Measurements from ENCODE around the gene TSEN15. TPM values are rescaled to one million over a fixed set of nuclear protein-coding genes. Genes with fewer than 3 reads are reported as not detected.

Gene TSEN15
- total and polyA plus RNA-seq, 2 experiments from 2014 or later, result 55.8 TPM

- no peak overlapping the region for H3K27ac ChIP-seq (ENCODE audit: low read depth)
- H3K36me3 Mint-ChIP-seq (ENCODE audit: low read depth), result no peaks in the 10 kb centered on the region
- no peaks in the 10 kb centered on the region for H4K20me1 ChIP-seq (replicated peaks; ENCODE audit: insufficient read depth)
- no peak for DNase-seq (ENCODE audit: low spot score)
- no peak overlapping the region for H3K27ac Mint-ChIP-seq
- no peaks in the 10 kb centered on the region; the same call in 1 of the 2 replicates for H3K36me3 ChIP-seq (ENCODE audit: insufficient read depth)
- TF ChIP-seq POLR2AphosphoS5 (IDR thresholded peaks at IDR 0.05; ENCODE audit: low read depth), result no peak
- no peak for TF ChIP-seq NANOG (IDR thresholded peaks at IDR 0.05; ENCODE audit: borderline replicate concordance)
- H3K27me3 ChIP-seq (ENCODE audit: insufficient read depth), result peaks cover 35% of the 10 kb centered on the region
- no peak overlapping the region for H3K4me3 Mint-ChIP-seq
- H3K27me3 Mint-ChIP-seq (ENCODE audit: insufficient read depth, low read depth, poor library complexity), result peaks cover 5% of the 10 kb centered on the region
- no peak overlapping the region for H3K4me3 ChIP-seq
- H2AFZ ChIP-seq, result no peak overlapping the region
- ATAC-seq, result no peak
- H3F3A ChIP-seq (replicated peaks; ENCODE audit: low read depth), result peaks cover 9% of the 10 kb centered on the region; the same call in 1 of the 2 replicates
- no peaks in the 10 kb centered on the region for H3K9me3 Mint-ChIP-seq
- no peaks in the 10 kb centered on the region for H3K9me2 ChIP-seq (ENCODE audit: insufficient read depth)
- H3K4me2 ChIP-seq, result no peak overlapping the region
- H3K4me1 Mint-ChIP-seq, result peaks cover 8% of the 10 kb centered on the region; the same call in 2 of the 3 replicates
- H3K4me1 ChIP-seq (ENCODE audit: insufficient read depth), result peaks cover 17% of the 10 kb centered on the region
- no peaks in the 10 kb centered on the region for H3K79me2 ChIP-seq (replicated peaks; ENCODE audit: insufficient read depth)
Measured at GRCh38 chr1:184031092-184031408, 20.5 kb upstream of the TSEN15 start.

- Histone ChIP-seq H3F3A (replicated peaks; ENCODE audit: low read depth) (peaks cover 9% of the 10 kb centered on the region; the same call in 1 of the 2 replicates), H3K36me3 (ENCODE audit: insufficient read depth) (no peaks in the 10 kb centered on the region; the same call in 1 of the 2 replicates), H3K27ac (ENCODE audit: low read depth) (no peak overlapping the region), H3K4me2 (no peak overlapping the region), H3K4me1 (ENCODE audit: insufficient read depth) (peaks cover 17% of the 10 kb centered on the region), H3K27me3 (ENCODE audit: insufficient read depth) (peaks cover 35% of the 10 kb centered on the region), H2AFZ (no peak overlapping the region), H3K4me3 (no peak overlapping the region), H4K20me1 (replicated peaks; ENCODE audit: insufficient read depth) (no peaks in the 10 kb centered on the region), H3K9me2 (ENCODE audit: insufficient read depth) (no peaks in the 10 kb centered on the region), H3K79me2 (replicated peaks; ENCODE audit: insufficient read depth) (no peaks in the 10 kb centered on the region)
- no peaks in the 10 kb centered on the region for H3K36me3 Mint-ChIP-seq (ENCODE audit: low read depth)
- H3K9me3 Mint-ChIP-seq, result no peaks in the 10 kb centered on the region
- no peak overlapping the region for H3K27ac Mint-ChIP-seq
- H3K27me3 Mint-ChIP-seq (ENCODE audit: insufficient read depth, low read depth, poor library complexity), result peaks cover 10% of the 10 kb centered on the region
- no peak for DNase-seq (ENCODE audit: low spot score)
- no peak for ATAC-seq
- peaks cover 8% of the 10 kb centered on the region; the same call in 2 of the 3 replicates for H3K4me1 Mint-ChIP-seq
- H3K4me3 Mint-ChIP-seq, result no peak overlapping the region
- no peak for TF ChIP-seq ETS1 (IDR thresholded peaks at IDR 0.05)
- no peak for TF ChIP-seq STAT1 (IDR thresholded peaks at IDR 0.05; ENCODE audit: unreplicated experiment)
- TF ChIP-seq ZNF462 (CRISPR knock-in tag; IDR thresholded peaks at IDR 0.05), result no peak
- no peak for TF ChIP-seq CTCF (conservative IDR thresholded peaks at IDR 0.05; ENCODE audit: low read depth in 2 of 2)
- TF ChIP-seq REST (IDR thresholded peaks at IDR 0.05; ENCODE audit: unreplicated experiment), result no peak
- no peak for TF ChIP-seq EZH2 (IDR thresholded peaks at IDR 0.05; ENCODE audit: low read depth, unreplicated experiment)
Measured at GRCh38 chr1:184031409-184032107, 20.0 kb upstream of the TSEN15 start.

All from GM23338 (cell line).